GM23338 (cell line): ENCODE data around the gene SORBS1. TPM values are rescaled to one million over a fixed set of nuclear protein-coding genes. Genes with fewer than 3 reads are reported as not detected.

Experiments used
- ATAC-seq: fragments of 200-7000 bp; cut with Tn5 transposase; 3 replicates; pipeline ENCODE4 v1.9.1; 2020
- DNase-seq: peaks from one replicate; pipeline ENCODE4 v3.0.0-alpha.2; 2015; ENCODE audit warnings: low spot score
- H2AFZ ChIP-seq: fragments of 200-600 bp; sonication (generic); 2 replicates; pipeline ENCODE4 v1.8.0; 2016; ENCODE audit warnings: antibody characterized with exemption, mild to moderate bottlenecking, moderate library complexity
- H3F3A ChIP-seq: fragments of 200-600 bp; sonication (generic); replicated peaks from 2 replicates; pipeline ENCODE4 v1.8.0; 2017; ENCODE audit warnings: antibody characterized with exemption, mixed run types, low read depth
- H3K27ac ChIP-seq: fragments of 200-600 bp; sonication (generic); 2 replicates; pipeline ENCODE4 v1.6.1; 2016; ENCODE audit warnings: low read depth
- H3K27me3 ChIP-seq: fragments of 200-600 bp; sonication (generic); 2 replicates; pipeline ENCODE4 v1.8.0; 2016; ENCODE audit warnings: mild to moderate bottlenecking, mixed run types, moderate library complexity; ENCODE audit not compliant: insufficient read depth
- H3K36me3 ChIP-seq: fragments of 200-600 bp; sonication (generic); 2 replicates; pipeline ENCODE4 v1.8.0; 2016; ENCODE audit warnings: mild to moderate bottlenecking; ENCODE audit not compliant: insufficient read depth
- H3K4me1 ChIP-seq: fragments of 200-600 bp; sonication (generic); 2 replicates; pipeline ENCODE4 v1.8.0; 2016; ENCODE audit warnings: mild to moderate bottlenecking, moderate library complexity; ENCODE audit not compliant: insufficient read depth
- H3K4me2 ChIP-seq: fragments of 200-600 bp; sonication (generic); 2 replicates; pipeline ENCODE4 v1.7.1; 2017; ENCODE audit warnings: mixed run types
- H3K4me3 ChIP-seq: fragments of 200-600 bp; sonication (generic); 2 replicates; pipeline ENCODE4 v1.6.1; 2016; ENCODE audit warnings: mixed run types
- H3K79me2 ChIP-seq: fragments of 200-600 bp; sonication (generic); replicated peaks from 2 replicates; pipeline ENCODE4 v1.8.0; 2017; ENCODE audit warnings: mild to moderate bottlenecking; ENCODE audit not compliant: insufficient read depth
- H3K9me2 ChIP-seq: fragments of 200-600 bp; sonication (generic); 2 replicates; pipeline ENCODE4 v1.8.0; 2017; ENCODE audit not compliant: insufficient read depth
- H4K20me1 ChIP-seq: fragments of 200-600 bp; sonication (generic); replicated peaks from 2 replicates; pipeline ENCODE4 v1.8.0; 2017; ENCODE audit warnings: mild to moderate bottlenecking; ENCODE audit not compliant: insufficient read depth
- H3K27ac Mint-ChIP-seq: 2 replicates; pipeline ENCODE4 v1.8.0; 2020; ENCODE audit warnings: inconsistent platforms, mild to moderate bottlenecking, moderate library complexity, mixed read lengths
- H3K27me3 Mint-ChIP-seq: 3 replicates; pipeline ENCODE4 v1.8.0; 2022; ENCODE audit warnings: low read depth, mild to moderate bottlenecking, moderate library complexity, mixed read lengths, inconsistent platforms; ENCODE audit not compliant: insufficient read depth, poor library complexity
- H3K36me3 Mint-ChIP-seq: 3 replicates; pipeline ENCODE4 v1.8.0; 2021; ENCODE audit warnings: low read depth, mild to moderate bottlenecking, inconsistent platforms, moderate library complexity, mixed read lengths
- H3K4me1 Mint-ChIP-seq: 3 replicates; pipeline ENCODE4 v1.8.0; 2020; ENCODE audit warnings: mild to moderate bottlenecking, inconsistent platforms, mixed read lengths
- H3K4me3 Mint-ChIP-seq: 3 replicates; pipeline ENCODE4 v1.8.0; 2021; ENCODE audit warnings: moderate library complexity, mild to moderate bottlenecking, inconsistent platforms, mixed read lengths
- H3K9me3 Mint-ChIP-seq: 3 replicates; pipeline ENCODE4 v1.8.0; 2020; ENCODE audit warnings: moderate library complexity, mild to moderate bottlenecking, inconsistent platforms, mixed read lengths
- CTCF ChIP-seq, 2 experiments: fragments of 200-600 bp in 1 of 2; sonication (generic) in 1 of 2; conservative IDR thresholded peaks; 2 replicates each; pipeline versions ENCODE4 v1.5.1 to v1.6.1; 2016 to 2017; ENCODE audit warnings: antibody characterized with exemption in 2 of 2, low read depth in 2 of 2, mild to moderate bottlenecking in 2 of 2, moderate library complexity in 1 of 2
- ETS1 ChIP-seq: IDR thresholded peaks from 2 replicates; pipeline ENCODE4 v1.6.1; 2016; ENCODE audit warnings: antibody characterized with exemption
- NANOG ChIP-seq: IDR thresholded peaks from 2 replicates; pipeline ENCODE4 v1.6.1; 2016; ENCODE audit warnings: antibody characterized with exemption, borderline replicate concordance
- STAT1 ChIP-seq: IDR thresholded peaks from one replicate; pipeline ENCODE4 v1.6.1; 2016; ENCODE audit warnings: antibody characterized with exemption; ENCODE audit not compliant: unreplicated experiment
- ZNF114 ChIP-seq: fragments of 250-450 bp; sonication (Bioruptor Pico); IDR thresholded peaks from 2 replicates; pipeline ENCODE4 v1.5.0; 2020; ENCODE audit warnings: mild to moderate bottlenecking, moderate library complexity
- ZNF462 ChIP-seq: fragments of 250-450 bp; sonication (Bioruptor Pico); IDR thresholded peaks from 2 replicates; pipeline ENCODE4 v1.5.0; 2020; ENCODE audit warnings: mild to moderate bottlenecking, moderate library complexity
- polyA plus RNA-seq: library from polyadenylated mRNA; unstranded; fragments of >200 nt; fragmentation: Nextera tagmentation; extraction: Ambion mirVana; gene quantifications from 2 replicates; pipeline ENCODE4 v1.2.1, GENCODE V29; 2016
- total RNA-seq: library from RNA; depleted of rRNA; stranded (reverse); fragments of >200 nt; shearing (Covaris generic); gene quantifications from 2 replicates; pipeline ENCODE4 v1.2.3, GENCODE V29; 2014
- TF ChIP-seq, protein P1 (sequence below): IDR thresholded peaks from one replicate; pipeline ENCODE4 v1.6.1; 2018; ENCODE audit warnings: antibody characterized with exemption; ENCODE audit not compliant: unreplicated experiment

Gene SORBS1
- total and polyA plus RNA-seq, 2 experiments from 2014 or later, result 47.7 to 51.5 TPM

DNA sequence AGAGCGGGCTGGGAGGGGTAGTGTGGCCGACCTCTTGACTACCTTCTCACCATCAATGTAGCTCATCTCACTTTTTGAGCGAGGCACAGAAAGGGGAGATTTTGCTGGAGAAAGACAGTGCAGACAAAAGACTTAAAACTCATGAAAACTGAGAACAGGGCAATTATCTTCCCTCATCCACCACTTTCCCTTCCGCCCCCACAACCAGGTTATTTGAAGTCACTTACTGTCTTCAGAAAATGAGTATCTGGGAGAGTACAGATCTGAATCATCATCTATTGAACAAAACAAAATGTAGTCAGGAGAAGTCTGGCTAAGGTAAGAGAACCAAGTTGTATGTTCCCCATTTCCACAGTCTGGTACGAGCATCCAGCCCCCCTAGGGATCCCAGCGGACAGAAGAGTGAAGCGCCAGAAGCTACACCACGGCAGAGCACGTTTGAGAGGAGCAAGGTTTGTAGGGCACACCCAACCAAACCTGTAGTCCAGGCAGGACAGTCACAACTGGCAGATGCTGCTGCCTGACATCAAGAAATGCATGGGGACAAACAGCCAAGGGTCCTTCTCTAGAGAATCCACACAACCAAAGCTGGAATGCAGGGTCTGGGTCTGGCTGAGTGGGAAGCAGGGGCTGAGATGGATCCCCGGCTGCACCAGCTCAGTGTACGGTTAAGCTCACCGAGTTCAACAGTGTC is 177.0 kb downstream of the SORBS1 start:
- H3K4me1 ChIP-seq, result no peaks in the 10 kb centered on the region
- Mint-ChIP-seq H3K27ac (no peak overlapping the region), H3K4me1 (0 out of 3 replicates have a peak, but pooled peaks cover 3% of the 10 kb centered on the region), H3K27me3 (peaks cover 8% of the 10 kb centered on the region), H3K36me3 (peaks cover 12% of the 10 kb centered on the region; the same call in 2 of the 3 replicates), H3K9me3 (no peaks in the 10 kb centered on the region), H3K4me3 (no peak overlapping the region)
- no peaks in the 10 kb centered on the region for H3K27me3 ChIP-seq
- H3K9me2 ChIP-seq, result no peaks in the 10 kb centered on the region
- DNase-seq (no peak), ATAC-seq (no peak)
- H3K79me2 ChIP-seq, result no peaks in the 10 kb centered on the region
- H3F3A ChIP-seq, result no peaks in the 10 kb centered on the region
- H3K27ac ChIP-seq, result no peak overlapping the region
- no peak overlapping the region for H3K4me2 ChIP-seq
- peaks cover 25% of the 10 kb centered on the region for H3K36me3 ChIP-seq
- H3K4me3 ChIP-seq, result no peak overlapping the region
- no peak for TF ChIP-seq ZNF462 (CRISPR knock-in tag)
- TF ChIP-seq, protein P1, sequence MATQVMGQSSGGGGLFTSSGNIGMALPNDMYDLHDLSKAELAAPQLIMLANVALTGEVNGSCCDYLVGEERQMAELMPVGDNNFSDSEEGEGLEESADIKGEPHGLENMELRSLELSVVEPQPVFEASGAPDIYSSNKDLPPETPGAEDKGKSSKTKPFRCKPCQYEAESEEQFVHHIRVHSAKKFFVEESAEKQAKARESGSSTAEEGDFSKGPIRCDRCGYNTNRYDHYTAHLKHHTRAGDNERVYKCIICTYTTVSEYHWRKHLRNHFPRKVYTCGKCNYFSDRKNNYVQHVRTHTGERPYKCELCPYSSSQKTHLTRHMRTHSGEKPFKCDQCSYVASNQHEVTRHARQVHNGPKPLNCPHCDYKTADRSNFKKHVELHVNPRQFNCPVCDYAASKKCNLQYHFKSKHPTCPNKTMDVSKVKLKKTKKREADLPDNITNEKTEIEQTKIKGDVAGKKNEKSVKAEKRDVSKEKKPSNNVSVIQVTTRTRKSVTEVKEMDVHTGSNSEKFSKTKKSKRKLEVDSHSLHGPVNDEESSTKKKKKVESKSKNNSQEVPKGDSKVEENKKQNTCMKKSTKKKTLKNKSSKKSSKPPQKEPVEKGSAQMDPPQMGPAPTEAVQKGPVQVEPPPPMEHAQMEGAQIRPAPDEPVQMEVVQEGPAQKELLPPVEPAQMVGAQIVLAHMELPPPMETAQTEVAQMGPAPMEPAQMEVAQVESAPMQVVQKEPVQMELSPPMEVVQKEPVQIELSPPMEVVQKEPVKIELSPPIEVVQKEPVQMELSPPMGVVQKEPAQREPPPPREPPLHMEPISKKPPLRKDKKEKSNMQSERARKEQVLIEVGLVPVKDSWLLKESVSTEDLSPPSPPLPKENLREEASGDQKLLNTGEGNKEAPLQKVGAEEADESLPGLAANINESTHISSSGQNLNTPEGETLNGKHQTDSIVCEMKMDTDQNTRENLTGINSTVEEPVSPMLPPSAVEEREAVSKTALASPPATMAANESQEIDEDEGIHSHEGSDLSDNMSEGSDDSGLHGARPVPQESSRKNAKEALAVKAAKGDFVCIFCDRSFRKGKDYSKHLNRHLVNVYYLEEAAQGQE, result no peak
- TF ChIP-seq NANOG, result no peak
- no peak for TF ChIP-seq ETS1
- TF ChIP-seq ZNF114, result no peak
- no peak for TF ChIP-seq STAT1
- no peak for TF ChIP-seq CTCF (conservative IDR thresholded peaks at IDR 0.05; ENCODE audit: low read depth in 2 of 2)
- no peaks in the 10 kb centered on the region; the same call in 1 of the 2 replicates for H4K20me1 ChIP-seq
- no peak overlapping the region for H2AFZ ChIP-seq
